ENCODE measurements around the gene PDGFRA. TPM values are rescaled to one million over a fixed set of nuclear protein-coding genes. Genes with fewer than 3 reads are reported as not detected.
"Not testable (repeated sequence)": the region's sequence is repeated elsewhere in the genome, so short reads cannot be mapped to it uniquely, and the experiment has no call there.

Gene PDGFRA
- polyA plus RNA-seq, 3 donors, result not detected

DNA sequence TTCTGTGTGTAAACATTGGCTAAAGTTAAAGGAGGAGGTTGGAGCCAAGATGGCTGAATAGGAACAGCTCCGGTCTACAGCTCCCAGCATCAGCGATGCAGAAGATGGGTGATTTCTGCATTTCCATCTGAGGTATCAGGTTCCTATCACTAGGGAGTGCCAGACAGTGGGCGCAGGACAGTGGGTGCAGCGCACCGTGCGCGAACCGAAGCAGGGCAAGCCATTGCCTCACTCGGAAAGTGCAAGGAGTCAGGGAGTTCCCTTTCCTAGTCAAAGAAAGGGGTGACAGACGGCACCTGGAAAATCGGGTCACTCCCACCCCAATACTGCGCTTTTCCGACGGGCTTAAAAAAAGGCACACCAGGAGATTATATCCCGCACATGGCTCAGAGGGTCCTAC, 14.4 kb downstream of the PDGFRA start:
- H3K27ac Mint-ChIP-seq; DNase-seq; H2AFZ ChIP-seq (ENCODE audit: insufficient read depth, low read depth, low read length, poor library complexity, severe bottlenecking); H3K27me3 ChIP-seq (ENCODE audit: control insufficient read depth in 2 of 2, insufficient read depth in 2 of 2, low read length in 2 of 2); H3K9ac ChIP-seq (ENCODE audit: insufficient read depth, low read length, poor library complexity, severe bottlenecking); H4K20me1 ChIP-seq (ENCODE audit: insufficient read depth, low read length); H3K4me3 ChIP-seq (replicated peaks in 1 of 3; ENCODE audit: low read depth in 2 of 3, low read length in 3 of 3); H3K36me3 Mint-ChIP-seq; H3K4me1 ChIP-seq (ENCODE audit: control insufficient read depth in 1 of 2, insufficient read depth in 2 of 2, low read length in 2 of 2); intact Hi-C loops (cut with micrococcal nuclease); H3K27me3 Mint-ChIP-seq (ENCODE audit: low read depth in 3 of 3); H3K4me3 Mint-ChIP-seq; H3K4me1 Mint-ChIP-seq; H3K36me3 ChIP-seq (replicated peaks in 1 of 2; ENCODE audit: control insufficient read depth in 1 of 2, insufficient read depth in 2 of 2, low read length in 2 of 2); H3K4me2 ChIP-seq (replicated peaks; ENCODE audit: extremely low read depth, low read length, poor library complexity, severe bottlenecking); H3K79me2 ChIP-seq (ENCODE audit: insufficient read depth, low read length); H3K27ac ChIP-seq (ENCODE audit: low read depth in 1 of 2, low read length in 2 of 2): not testable (repeated sequence)
- H3K9me3 Mint-ChIP-seq, result peaks cover 11 to 59% (median 41%) of the 10 kb centered on the region in 7 donors
- 97% methylated on average over 5 of the region's 15 CpGs for WGBS (ENCODE audit: insufficient coverage)
- peaks cover 16 to 30% of the 10 kb centered on the region in 2 donors for H3K9me3 ChIP-seq (replicated peaks in 1 of 2; ENCODE audit: control insufficient read depth in 1 of 2, insufficient read depth in 1 of 2, low read length in 2 of 2)

DNA sequence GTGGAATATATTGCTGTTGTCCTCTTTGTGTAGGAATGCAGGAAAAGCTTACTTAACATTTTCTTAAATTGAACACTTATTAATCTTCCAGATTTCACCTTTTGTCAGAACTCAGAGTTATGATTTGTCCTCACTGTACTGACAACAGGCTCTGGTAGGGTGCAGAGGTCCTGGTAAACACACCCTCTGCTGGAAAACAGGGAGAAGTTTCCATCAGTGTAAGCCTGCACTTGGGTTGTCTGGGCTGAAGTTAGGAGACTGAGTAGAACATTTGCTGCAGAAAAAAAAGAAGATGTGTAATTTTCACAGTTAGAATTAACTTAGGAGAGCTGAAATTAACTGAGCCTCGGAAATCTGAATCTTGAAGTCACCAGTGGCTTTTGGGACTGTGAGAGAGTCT, 23.2 kb downstream of the PDGFRA start:
- intact Hi-C loops (cut with micrococcal nuclease); H3K4me1 Mint-ChIP-seq; H3K9me3 ChIP-seq (replicated peaks in 1 of 2; ENCODE audit: control insufficient read depth in 1 of 2, insufficient read depth in 1 of 2, low read length in 2 of 2); H3K27me3 ChIP-seq (ENCODE audit: control insufficient read depth in 2 of 2, insufficient read depth in 2 of 2, low read length in 2 of 2); H3K27me3 Mint-ChIP-seq (ENCODE audit: low read depth in 3 of 3); H3K4me3 Mint-ChIP-seq; H3K4me3 ChIP-seq (replicated peaks in 1 of 3; ENCODE audit: low read depth in 2 of 3, low read length in 3 of 3); H2AFZ ChIP-seq (ENCODE audit: insufficient read depth, low read depth, low read length, poor library complexity, severe bottlenecking); H3K36me3 ChIP-seq (replicated peaks in 1 of 2; ENCODE audit: control insufficient read depth in 1 of 2, insufficient read depth in 2 of 2, low read length in 2 of 2); DNase-seq; H3K36me3 Mint-ChIP-seq; H4K20me1 ChIP-seq (ENCODE audit: insufficient read depth, low read length); H3K9ac ChIP-seq (ENCODE audit: insufficient read depth, low read length, poor library complexity, severe bottlenecking); H3K4me1 ChIP-seq (ENCODE audit: control insufficient read depth in 1 of 2, insufficient read depth in 2 of 2, low read length in 2 of 2); H3K79me2 ChIP-seq (ENCODE audit: insufficient read depth, low read length); H3K27ac ChIP-seq (ENCODE audit: low read depth in 1 of 2, low read length in 2 of 2); H3K27ac Mint-ChIP-seq; H3K4me2 ChIP-seq (replicated peaks; ENCODE audit: extremely low read depth, low read length, poor library complexity, severe bottlenecking): not testable (repeated sequence)
- WGBS (ENCODE audit: insufficient coverage), result 100% methylated on average over 1 of the region's 1 CpG
- peaks cover 0 to 24% (median 17%) of the 10 kb centered on the region in 7 donors for H3K9me3 Mint-ChIP-seq

GRCh38 chr4:54254116-54254914, 25.2 kb downstream of the PDGFRA start:
- WGBS (ENCODE audit: insufficient coverage), result 96% methylated on average over 5 of the region's 7 CpGs
- no peak for DNase-seq
- Histone ChIP-seq H3K36me3 (replicated peaks in 1 of 2; ENCODE audit: control insufficient read depth in 1 of 2, insufficient read depth in 2 of 2, low read length in 2 of 2) (no peaks in the 10 kb centered on the region), H3K4me1 (ENCODE audit: control insufficient read depth in 1 of 2, insufficient read depth in 2 of 2, low read length in 2 of 2) (no peaks in the 10 kb centered on the region), H3K27ac (ENCODE audit: low read depth in 1 of 2, low read length in 2 of 2) (no peak overlapping the region), H2AFZ (ENCODE audit: insufficient read depth, low read depth, low read length, poor library complexity, severe bottlenecking) (no peak overlapping the region), H3K79me2 (ENCODE audit: insufficient read depth, low read length) (no peaks in the 10 kb centered on the region), H3K9me3 (replicated peaks in 1 of 2; ENCODE audit: control insufficient read depth in 1 of 2, insufficient read depth in 1 of 2, low read length in 2 of 2) (peaks cover 4 to 5% of the 10 kb centered on the region in 2 donors), H3K4me3 (replicated peaks in 1 of 3; ENCODE audit: low read depth in 2 of 3, low read length in 3 of 3) (no peak overlapping the region), H3K27me3 (ENCODE audit: control insufficient read depth in 2 of 2, insufficient read depth in 2 of 2, low read length in 2 of 2) (no peaks in the 10 kb centered on the region), H4K20me1 (ENCODE audit: insufficient read depth, low read length) (no peaks in the 10 kb centered on the region), H3K4me2 (replicated peaks; ENCODE audit: extremely low read depth, low read length, poor library complexity, severe bottlenecking) (no peak overlapping the region), H3K9ac (ENCODE audit: insufficient read depth, low read length, poor library complexity, severe bottlenecking) (no peak overlapping the region)
- no peaks in the 10 kb centered on the region for H3K36me3 Mint-ChIP-seq
- intact Hi-C loops (cut with micrococcal nuclease), result no loop called here
- H3K4me3 Mint-ChIP-seq, result no peak overlapping the region
- H3K27me3 Mint-ChIP-seq (ENCODE audit: low read depth in 3 of 3), result peaks cover 0 to 8% (median 8%) of the 10 kb centered on the region in 3 donors
- peaks cover 2 to 11% (median 5%) of the 10 kb centered on the region in 7 donors for H3K9me3 Mint-ChIP-seq
- no peak overlapping the region for H3K27ac Mint-ChIP-seq
- no peaks in the 10 kb centered on the region for H3K4me1 Mint-ChIP-seq
- TF ChIP-seq CTCF (IDR thresholded peaks at IDR 0.05), result no peak
